DND-41 (cell line): ENCODE data around the gene CDK3.

Experiments used
- ATAC-seq: fragments of 200-7000 bp; cut with Tn5 transposase; 3 replicates; pipeline ENCODE4 v1.9.1; 2021; ENCODE audit warnings: low read depth; ENCODE audit not compliant: insufficient read depth
- DNase-seq: peaks from one replicate; pipeline ENCODE4 v3.0.0-alpha.2; 2020
- H2AFZ ChIP-seq: 2 replicates; pipeline ENCODE4 v1.6.0; 2012; ENCODE audit warnings: low read depth, low read length
- H3K27ac ChIP-seq: 2 replicates; pipeline ENCODE4 v1.5.1; 2012; ENCODE audit warnings: low read length, inconsistent platforms
- H3K27me3 ChIP-seq: fragments of 200-600 bp; sonication (generic); 2 replicates; pipeline ENCODE4 v1.6.0; 2012; ENCODE audit warnings: low read length, mild to moderate bottlenecking, inconsistent platforms; ENCODE audit not compliant: insufficient read depth, poor library complexity
- H3K36me3 ChIP-seq: 2 replicates; pipeline ENCODE4 v1.5.1; 2012; ENCODE audit warnings: low read length, inconsistent platforms; ENCODE audit not compliant: insufficient read depth
- H3K4me1 ChIP-seq: 2 replicates; pipeline ENCODE4 v1.5.1; 2012; ENCODE audit warnings: mild to moderate bottlenecking, low read length; ENCODE audit not compliant: insufficient read depth
- H3K4me2 ChIP-seq: 2 replicates; pipeline ENCODE4 v1.6.0; 2012; ENCODE audit warnings: mild to moderate bottlenecking, moderate library complexity, low read length, inconsistent platforms; ENCODE audit not compliant: insufficient read depth
- H3K4me3 ChIP-seq, 2 experiments: fragments of 200-600 bp in 1 of 2; shearing (Covaris generic) in 1 of 2; 2 replicates each; pipeline ENCODE4 v1.5.1; 2012 to 2016; ENCODE audit warnings: inconsistent platforms in 2 of 2, low read length in 2 of 2, mild to moderate bottlenecking in 2 of 2, low read depth in 1 of 2, moderate library complexity in 1 of 2
- H3K79me2 ChIP-seq: 2 replicates; pipeline ENCODE4 v1.6.0; 2012; ENCODE audit warnings: low read length, inconsistent platforms; ENCODE audit not compliant: insufficient read depth
- H3K9ac ChIP-seq: 2 replicates; pipeline ENCODE4 v1.6.0; 2012; ENCODE audit warnings: low read depth, mild to moderate bottlenecking, inconsistent platforms, low read length, moderate library complexity
- H3K9me3 ChIP-seq: 2 replicates; pipeline ENCODE4 v1.5.1; 2012; ENCODE audit warnings: low read length, moderate library complexity, mild to moderate bottlenecking, inconsistent platforms; ENCODE audit not compliant: insufficient read depth, severe bottlenecking
- H4K20me1 ChIP-seq: 2 replicates; pipeline ENCODE4 v1.6.0; 2012; ENCODE audit warnings: low read length; ENCODE audit not compliant: insufficient read depth
- CTCF ChIP-seq: IDR thresholded peaks from 2 replicates; pipeline ENCODE4 v1.5.1; 2012; ENCODE audit warnings: borderline replicate concordance, low read length, moderate library complexity, mild to moderate bottlenecking; ENCODE audit not compliant: poor library complexity, severe bottlenecking; ENCODE audit errors: extremely low read depth
- EZH2 ChIP-seq: IDR thresholded peaks from 3 replicates; pipeline ENCODE4 v1.6.1; 2012; ENCODE audit warnings: borderline replicate concordance, low read depth, mild to moderate bottlenecking, moderate library complexity, low read length, inconsistent platforms; ENCODE audit not compliant: severe bottlenecking

CDK3 gene

GRCh38 chr17:76013377-76013932, 12.8 kb downstream of the CDK3 start:
- no peak for DNase-seq
- H4K20me1 ChIP-seq, result no peaks in the 10 kb centered on the region
- H3K4me1 ChIP-seq, result peaks cover 8% of the 10 kb centered on the region
- no peak overlapping the region for H3K4me3 ChIP-seq
- H3K27me3 ChIP-seq, result no peaks in the 10 kb centered on the region
- H3K36me3 ChIP-seq, result no peaks in the 10 kb centered on the region
- no peak overlapping the region for H3K4me2 ChIP-seq
- no peaks in the 10 kb centered on the region for H3K79me2 ChIP-seq
- H3K9ac ChIP-seq, result peak overlapping the region; percentile 27; the same call in 1 of the 2 replicates
- H3K27ac ChIP-seq, result peak overlapping the region; percentile 59; the same call in 1 of the 2 replicates
- no peak for ATAC-seq
- H3K9me3 ChIP-seq, result no peaks in the 10 kb centered on the region
- TF ChIP-seq CTCF (no peak), EZH2 (no peak)
- peak overlapping the region; percentile 62 for H2AFZ ChIP-seq

GRCh38 chr17:76014100-76014924, 13.7 kb downstream of the CDK3 start:
- H3K27ac ChIP-seq, result peak overlapping the region; percentile 59

GRCh38 chr17:76014925-76015261, 14.2 kb downstream of the CDK3 start:
- H3K4me3 ChIP-seq, result no peak overlapping the region
- no peaks in the 10 kb centered on the region for H3K9me3 ChIP-seq
- no peak overlapping the region for H2AFZ ChIP-seq
- ATAC-seq, result no peak
- H3K4me1 ChIP-seq, result peaks cover 8% of the 10 kb centered on the region
- H3K79me2 ChIP-seq, result no peaks in the 10 kb centered on the region
- no peaks in the 10 kb centered on the region for H3K27me3 ChIP-seq
- no peak for DNase-seq
- H3K4me2 ChIP-seq, result no peak overlapping the region
- no peak overlapping the region for H3K9ac ChIP-seq
- TF ChIP-seq EZH2, result no peak
- no peak for TF ChIP-seq CTCF
- H4K20me1 ChIP-seq, result no peaks in the 10 kb centered on the region
- no peaks in the 10 kb centered on the region for H3K36me3 ChIP-seq
- no peak overlapping the region for H3K27ac ChIP-seq

More at GRCh38 chr17:76014100-76014924, 13.7 kb downstream of the CDK3 start:
- TF ChIP-seq CTCF (peak; percentile 96), EZH2 (no peak)
- H4K20me1 ChIP-seq, result no peaks in the 10 kb centered on the region
- H2AFZ ChIP-seq, result peak overlapping the region; percentile 62
- peaks cover 8% of the 10 kb centered on the region for H3K4me1 ChIP-seq
- ATAC-seq, result peak; percentile 99
- 0 out of 2 replicates have a peak overlapping the region, but pooled peaks have one; percentile 16 for H3K4me2 ChIP-seq
- H3K27me3 ChIP-seq, result no peaks in the 10 kb centered on the region
- H3K9me3 ChIP-seq, result no peaks in the 10 kb centered on the region
- peak overlapping the region; percentile 27; the same call in 1 of the 2 replicates for H3K9ac ChIP-seq
- DNase-seq, result peak; percentile 82
- no peaks in the 10 kb centered on the region for H3K36me3 ChIP-seq
- no peaks in the 10 kb centered on the region for H3K79me2 ChIP-seq
- no peak overlapping the region for H3K4me3 ChIP-seq
